Suppressor macrophage (primary cell): Measurements from ENCODE around the gene QRSL1.
"Not testable (repeated sequence)": the region's sequence is repeated elsewhere in the genome, so short reads cannot be mapped to it uniquely, and the experiment has no call there.

Source experiments
- DNase-seq, 4 experiments: peaks; one replicate each; pipeline ENCODE4 v3.0.0-alpha.2; 2020 to 2022

QRSL1 gene

DNA sequence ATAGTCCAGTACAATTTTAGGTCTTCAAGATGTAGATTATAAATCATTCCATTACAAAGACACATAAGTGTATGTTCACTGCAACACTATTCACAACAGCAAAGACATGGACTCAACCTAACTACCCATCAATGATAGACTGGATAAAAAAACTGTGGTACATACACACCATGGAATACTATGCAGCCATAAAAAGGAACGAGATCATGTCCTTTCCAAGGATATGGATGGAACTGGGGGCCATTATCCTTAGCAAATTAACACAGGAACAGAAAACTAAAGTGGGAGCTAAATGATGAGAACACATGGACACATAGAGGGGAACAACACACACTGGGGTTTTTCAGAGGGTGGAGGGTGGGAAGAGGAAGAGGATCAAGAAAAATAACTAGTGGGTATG, 6.3 kb upstream of the QRSL1 start:
- DNase-seq = no peak

DNA sequence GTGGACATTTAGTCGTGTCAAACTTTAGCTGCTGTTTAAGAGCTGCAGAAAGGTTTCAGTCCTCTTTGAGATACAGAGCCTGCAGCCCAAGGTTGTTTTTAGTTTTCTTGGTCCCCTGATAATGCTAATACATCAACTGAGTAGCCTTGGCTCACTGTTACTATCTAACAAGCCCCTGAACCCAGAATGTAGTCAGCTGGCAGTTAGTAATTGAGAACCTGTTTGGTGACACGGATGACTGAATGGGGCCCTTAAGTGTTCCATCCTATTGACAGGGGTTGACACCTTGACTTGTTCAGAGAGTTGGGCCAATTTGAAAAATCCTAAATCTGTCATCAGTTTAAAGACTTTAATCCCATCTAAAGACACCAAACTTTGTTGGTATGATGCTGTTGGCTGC, 2.9 kb upstream of the QRSL1 start:
- DNase-seq = no peak

DNA sequence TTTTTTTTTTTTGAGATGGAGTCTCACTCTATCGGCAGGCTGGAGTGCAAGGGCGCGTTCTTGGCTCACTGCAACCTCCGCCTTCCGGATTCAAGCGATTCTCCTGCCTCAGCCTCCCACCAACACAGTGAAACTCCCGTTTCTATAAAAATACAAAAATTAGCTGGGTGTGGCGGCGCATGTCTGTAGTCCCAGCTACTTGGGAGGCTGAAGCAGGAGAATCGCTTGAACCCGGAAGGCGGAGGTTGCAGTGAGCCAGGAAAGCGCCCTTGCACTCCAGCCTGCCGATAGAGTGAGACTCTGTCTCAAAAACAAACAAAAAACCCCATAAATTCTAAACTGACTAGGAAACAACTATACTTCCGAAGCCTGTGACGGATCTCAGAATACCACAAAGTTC, 1.6 kb upstream of the QRSL1 start:
- not testable (repeated sequence) for DNase-seq

DNA sequence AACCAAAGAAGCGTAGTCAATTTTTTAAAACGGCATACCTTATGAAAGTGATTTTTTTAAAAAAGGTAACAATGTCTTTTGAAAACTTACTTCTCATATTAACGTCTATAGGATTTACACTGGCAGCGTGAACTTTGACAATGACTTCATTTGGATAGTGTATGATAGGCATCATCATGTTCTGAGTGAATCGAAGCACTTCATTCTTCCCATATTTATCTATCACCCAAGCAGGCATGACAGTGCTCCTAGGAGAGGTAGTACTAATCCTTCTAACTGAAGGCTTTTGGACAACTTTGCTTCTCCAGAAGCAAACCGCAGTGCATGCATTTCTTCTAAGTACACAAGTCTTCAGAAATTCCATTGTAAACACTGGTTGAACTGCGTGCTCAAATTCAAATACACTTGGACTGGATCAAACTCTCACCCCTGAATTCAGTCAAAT, 698 bp upstream of the QRSL1 start:
- peak; percentile 3 to 24 (median 16) for DNase-seq

DNA sequence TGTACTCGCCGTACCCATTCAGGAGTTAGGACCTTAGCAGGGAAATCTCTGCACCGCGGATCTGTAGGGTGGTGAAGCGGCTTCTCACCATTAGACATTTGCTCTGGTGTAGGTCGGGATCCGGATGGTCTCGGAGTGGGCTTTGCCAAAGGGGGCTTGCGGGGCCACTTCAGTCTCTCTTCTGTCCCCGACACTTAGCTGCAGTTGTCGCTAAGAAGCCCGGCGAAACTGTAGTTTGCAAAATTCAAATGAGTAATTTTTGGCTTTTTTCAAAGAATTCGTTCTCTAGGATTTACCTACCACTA, 433 bp downstream of the QRSL1 start:
- no peak for DNase-seq

DNA sequence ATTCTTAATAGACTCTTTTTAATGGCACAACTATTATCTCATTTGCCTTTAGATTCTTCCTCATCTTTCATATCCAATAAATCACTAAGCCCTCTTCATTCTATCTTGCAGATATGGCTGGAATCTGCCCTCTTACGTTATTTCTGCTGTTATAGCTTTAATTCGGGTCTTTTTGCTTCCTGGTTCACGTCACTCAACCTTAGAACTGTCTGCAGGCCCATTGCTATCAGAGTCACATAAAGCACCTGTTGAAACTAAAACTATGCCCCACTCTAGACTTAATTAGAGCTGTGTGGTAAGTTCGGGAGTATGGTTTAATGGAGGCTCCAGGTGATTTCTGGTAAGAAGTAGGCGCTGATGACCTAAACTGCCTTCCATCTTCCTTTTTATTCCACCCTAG, 988 bp downstream of the QRSL1 start:
- no peak for DNase-seq

DNA sequence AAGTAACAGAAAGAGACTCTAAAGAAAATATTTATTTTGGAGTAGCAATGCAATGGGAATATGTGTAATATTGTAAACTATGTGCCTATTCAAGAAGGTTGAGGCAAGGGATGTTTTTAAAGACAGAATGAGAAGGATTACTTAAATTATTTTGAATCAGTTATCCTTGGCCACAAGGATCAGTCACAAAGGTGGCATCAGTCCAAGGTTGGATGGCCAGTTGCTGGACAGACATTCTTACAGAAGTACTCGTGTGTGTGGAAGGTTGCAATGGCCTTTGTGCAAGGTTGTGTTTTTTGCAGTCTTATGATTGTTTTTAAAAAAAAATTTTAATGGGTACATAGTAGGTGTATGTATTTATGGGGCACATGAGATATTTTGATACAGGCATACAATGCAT, 2.0 kb downstream of the QRSL1 start:
- no peak for DNase-seq

DNA sequence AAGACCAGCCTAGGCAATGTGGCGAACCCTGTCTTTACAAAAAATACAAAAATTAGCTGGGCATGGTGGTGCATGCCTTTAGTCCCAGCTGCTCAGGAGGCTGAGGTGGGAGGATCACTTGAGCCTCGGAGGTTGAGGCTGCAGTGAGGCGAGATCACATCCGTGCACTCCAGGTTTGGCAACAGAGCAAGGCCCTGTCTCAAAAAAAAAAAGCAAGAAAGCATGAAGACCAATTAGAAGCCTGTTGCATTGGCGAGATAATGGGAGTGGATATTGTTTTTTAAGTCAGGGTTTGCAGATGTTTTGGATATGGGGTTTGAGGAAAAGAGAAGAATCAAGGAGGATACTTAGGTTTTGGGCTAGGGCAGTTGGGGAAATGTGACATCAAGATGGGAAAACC, 5.2 kb downstream of the QRSL1 start:
- no peak for DNase-seq

DNA sequence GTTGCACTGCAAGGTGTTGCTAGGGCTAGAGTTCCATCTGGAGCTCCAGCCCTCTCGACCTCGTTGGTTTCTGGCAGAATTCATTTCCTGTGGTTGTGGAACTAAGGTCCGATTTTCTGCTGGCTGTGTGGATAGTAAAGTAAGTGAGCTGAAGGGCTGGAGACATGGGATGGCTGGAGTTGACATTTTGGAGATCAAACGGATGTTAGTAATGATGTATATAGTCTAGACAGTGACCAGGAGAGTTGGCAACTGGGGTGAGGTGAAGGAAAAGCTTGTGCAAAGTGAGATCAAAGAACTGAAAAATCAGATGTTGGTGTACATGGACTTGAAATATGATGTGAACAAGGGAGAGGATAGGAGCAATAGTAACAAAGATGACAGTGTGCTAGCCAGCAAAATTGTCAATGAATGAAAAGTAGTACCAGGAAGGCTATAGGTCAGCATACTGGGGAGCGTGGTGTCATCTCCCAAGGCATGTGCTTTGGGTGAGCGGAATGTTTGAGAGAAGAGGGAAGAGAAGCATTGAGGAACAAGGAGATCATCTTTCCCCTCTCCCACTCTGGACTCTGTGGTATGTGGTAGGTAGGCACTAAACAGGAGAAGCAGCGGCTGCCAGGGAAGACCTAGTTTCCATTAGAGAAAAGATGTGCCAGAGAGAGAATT, 7.8 kb downstream of the QRSL1 start:
- DNase-seq = peak; percentile 49 to 67 (median 62)

DNA sequence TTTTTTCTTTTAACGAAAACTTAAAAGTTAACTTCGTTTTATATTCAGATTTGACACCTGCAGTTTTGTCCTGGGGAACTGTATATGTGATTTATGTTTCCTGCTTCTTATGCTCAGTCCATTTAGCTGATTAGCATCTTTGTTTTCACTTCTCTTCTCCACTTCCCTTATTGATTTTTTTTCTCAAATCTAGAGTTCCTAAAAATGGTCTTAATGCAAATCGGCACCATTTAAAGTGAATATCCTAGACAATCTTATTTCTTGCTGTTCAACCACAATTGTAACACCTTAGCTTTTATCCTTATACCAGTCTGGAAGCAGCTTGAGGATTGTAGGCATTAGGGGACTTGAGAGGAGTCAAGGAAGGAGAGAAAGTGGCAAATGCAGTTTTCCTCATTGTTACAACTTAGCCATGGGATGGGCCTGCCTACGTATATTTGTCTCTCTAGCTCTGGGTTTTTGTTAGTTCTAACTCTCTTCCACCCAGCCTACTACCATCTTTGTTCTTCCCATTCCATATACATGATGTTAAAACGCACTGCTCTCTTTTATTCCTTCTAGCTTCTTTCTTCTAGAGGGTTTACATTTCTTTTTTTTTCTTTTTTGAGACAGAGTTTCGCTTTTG, 8.5 kb downstream of the QRSL1 start:
- DNase-seq = peak in 2 of 4 experiments; percentile 65 to 69

DNA sequence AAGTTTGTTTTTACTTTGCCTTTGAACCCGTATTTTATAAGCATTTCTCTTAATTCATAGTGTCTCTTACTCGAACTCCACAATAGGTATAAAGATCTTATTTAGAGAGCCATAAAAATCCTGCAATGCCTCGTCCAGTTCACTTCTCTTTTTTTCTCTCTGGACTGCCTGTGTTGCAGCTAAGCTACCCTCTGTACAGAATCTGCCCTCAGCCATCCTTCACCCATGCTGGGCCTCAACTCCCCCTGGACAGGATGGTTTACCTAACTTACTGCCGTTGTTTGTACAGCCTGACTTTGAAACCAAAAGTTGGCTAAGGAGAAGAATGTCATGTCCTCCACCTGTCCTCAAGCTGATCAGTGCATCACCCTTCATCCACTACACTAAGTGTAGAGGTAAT, 10.4 kb downstream of the QRSL1 start:
- peak in 1 of 4 experiments; percentile 16 for DNase-seq

DNA sequence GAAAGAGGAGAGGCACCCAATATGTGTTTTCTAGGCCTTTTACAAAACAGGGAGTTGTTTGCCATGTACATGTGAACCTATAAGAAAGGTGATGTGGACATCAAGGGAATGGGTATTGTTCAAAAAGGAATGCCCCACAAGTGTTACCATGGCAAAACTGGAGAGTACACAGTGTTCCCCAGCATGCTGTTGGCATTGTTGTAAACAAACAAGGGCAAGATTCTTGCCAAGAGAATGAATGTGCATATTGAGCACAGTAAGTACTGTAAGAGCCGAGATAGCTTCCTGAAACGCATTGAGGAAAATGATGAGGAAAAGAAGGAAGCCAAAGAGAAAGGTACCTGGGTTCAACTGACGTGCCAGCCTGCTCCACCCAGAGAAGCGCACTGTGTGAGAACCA, 13.1 kb downstream of the QRSL1 start:
- no peak for DNase-seq

DNA sequence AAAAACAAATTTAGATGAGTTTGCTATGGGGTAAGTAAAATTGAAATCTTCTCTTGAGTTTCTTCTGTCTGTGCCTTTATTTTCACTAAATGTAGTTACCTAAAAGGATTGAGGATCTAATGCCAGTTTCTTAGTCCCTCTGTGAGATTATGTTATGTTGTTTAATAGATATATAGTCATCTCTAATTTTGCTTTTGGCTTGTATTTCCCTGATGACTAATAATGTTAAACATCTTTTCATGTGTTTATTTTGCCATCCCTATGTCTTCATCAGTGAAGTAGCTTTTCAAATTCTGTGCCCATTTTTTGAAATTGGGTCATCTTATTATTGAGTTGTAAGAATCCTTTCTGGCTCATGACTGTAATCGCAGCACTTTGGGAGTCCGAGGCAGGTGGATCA, 13.7 kb downstream of the QRSL1 start:
- DNase-seq = no peak

DNA sequence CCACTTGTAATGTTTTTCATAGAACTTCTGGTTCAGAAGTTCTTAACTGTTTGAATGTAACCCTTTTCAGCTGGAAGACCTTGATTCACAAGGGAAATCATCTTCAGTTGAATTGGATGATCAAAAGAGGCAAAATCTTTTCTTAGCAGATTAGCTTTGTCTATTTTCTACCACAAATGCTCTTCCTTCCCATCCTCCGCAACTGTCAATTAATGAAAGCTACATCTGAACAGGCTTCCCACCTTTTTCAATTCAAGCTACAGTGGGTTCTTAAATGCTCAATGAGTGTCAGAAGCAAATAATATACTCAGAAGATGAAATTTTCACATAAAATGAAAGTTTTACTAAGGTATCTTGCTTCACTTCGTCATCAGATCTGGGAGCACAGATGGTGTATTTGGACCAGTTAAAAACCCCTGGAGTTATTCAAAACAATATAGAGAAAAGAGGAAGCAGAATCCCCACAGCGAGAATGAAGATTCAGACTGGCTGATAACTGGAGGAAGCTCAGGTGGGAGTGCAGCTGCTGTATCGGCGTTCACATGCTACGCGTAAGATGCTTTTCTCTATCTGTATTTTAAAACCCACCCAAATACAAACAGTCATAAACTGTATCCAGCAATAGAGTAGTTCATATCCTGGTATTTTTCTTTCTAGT, 19.4 kb downstream of the QRSL1 start:
- DNase-seq = no peak

DNA sequence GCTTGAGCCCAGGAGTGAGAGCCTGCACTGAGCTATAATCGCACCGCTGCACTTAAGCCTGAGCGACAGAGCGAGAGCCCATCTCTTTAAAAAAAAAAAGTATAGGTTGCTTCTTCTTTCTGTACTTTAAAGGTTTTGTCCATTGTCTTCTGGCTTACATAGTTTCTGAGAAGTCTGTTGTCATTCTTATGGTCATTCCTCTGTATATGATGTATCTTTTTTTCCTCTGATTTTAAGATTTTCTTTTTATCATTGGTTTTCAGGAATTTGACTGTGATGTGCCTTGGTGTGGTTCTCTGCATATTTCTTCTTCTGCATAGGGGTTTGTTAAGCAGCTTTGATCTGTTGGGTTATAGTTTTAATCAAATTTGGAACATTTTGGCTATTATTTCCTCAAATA, 29.1 kb downstream of the QRSL1 start:
- no peak for DNase-seq

DNA sequence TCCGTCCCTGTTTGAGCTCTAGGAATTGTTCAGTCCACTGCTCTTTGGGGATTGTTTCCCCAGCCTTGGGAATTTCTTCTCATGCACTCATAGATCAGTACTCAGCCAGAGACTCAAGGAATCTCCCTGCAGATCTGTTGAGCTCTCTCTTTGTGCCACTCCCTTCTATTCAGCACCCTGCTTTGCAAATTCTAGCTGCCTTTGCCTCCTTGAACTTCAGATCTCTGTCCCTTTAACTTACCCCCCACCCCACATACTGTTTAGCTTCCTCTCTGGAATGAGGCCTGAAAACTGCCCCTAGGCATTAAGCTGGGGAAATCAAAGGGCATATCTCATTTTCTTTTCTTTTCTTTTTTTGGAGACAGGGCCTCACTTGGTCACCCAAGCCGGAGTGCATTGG, 30.5 kb downstream of the QRSL1 start:
- DNase-seq = no peak

DNA sequence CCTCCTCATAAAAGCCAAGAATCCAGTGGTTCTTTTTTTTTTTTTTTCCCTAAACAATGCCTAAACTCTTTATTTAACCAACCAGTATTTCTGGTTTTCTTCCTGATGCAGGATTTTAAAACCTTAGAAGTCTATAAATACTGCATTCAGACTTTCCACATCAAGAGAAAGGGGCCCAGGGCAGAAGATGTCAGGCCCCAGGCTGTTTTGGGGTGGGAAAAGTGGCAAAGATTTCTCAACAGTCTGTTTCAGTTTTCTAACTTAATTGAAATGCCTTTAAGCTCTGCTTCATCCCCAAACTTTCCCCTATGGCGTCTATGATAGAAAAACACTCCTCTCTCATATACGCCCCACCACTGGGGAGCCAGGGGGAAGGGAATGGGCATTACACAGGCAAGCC, 33.1 kb downstream of the QRSL1 start:
- no peak for DNase-seq

DNA sequence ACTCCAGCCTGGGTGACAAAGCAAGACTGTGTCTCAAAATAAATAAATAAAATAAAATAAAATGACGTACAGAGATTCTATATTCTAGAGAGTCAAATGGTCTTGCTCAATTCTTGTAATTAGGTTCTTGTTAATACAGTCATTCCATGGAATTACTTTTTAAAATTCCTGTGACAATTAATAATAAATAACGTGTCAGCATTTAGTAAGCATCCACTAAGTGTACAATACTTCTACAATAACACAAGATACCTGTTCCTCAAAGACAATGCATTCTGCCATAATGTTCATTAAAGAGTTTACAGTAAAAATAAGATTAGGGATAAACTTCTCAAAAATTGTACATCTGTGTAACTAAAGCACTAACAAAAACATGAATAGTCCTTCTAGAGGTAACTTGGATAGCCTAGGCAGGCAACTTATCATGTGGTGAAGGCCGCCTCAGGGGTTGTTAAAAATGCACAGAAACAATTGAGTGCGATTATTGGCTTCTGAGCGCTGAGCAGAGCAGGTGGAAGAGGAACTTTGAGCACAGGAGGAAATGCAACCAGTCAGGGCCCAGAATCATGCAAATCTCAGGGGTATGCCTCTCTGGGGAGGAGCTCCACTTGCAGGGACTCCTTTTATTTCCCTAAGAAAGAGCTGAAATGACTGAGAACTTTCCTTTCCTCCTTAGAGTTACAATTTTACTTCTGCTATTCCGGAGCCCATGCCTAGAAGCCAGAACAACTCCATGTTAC, 37.1 kb downstream of the QRSL1 start:
- DNase-seq = peak; percentile 5 to 43 (median 24)

DNA sequence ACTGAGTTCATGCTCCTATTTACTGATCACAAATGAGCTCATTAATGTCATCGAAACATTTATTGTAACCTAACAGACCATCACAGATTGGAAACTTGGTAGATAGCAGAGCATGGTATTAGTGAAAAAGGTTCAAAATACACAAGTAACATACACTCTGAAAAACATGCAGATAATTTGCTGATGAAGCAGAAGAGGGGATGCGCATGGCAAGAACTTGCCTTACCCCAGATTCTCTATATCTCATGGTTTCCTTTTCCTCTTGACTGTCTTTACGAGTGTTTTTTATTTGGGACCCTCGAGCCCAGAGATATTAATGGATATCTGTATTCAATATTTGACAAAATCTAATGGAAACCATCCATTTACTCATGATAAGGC, 37.6 kb downstream of the QRSL1 start:
- no peak for DNase-seq

DNA sequence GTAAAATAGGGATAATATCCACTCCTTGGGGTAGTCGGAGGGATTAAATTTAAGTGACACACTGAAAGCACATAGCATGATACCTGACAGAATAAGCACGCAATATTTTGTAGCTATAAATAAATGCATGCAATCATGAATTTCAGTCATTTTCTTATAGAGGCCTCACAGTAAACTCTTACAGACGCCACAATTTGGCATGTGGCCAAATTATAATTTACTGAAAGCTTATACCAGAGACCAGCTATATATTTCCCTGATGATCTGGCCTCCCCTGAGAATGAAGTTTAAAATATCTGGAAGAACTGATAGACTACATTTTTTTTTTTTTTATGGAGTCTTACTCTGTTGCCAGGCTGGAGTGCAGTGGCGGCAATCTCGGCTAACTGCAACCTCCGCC, 40.9 kb downstream of the QRSL1 start:
- no peak for DNase-seq

DNA sequence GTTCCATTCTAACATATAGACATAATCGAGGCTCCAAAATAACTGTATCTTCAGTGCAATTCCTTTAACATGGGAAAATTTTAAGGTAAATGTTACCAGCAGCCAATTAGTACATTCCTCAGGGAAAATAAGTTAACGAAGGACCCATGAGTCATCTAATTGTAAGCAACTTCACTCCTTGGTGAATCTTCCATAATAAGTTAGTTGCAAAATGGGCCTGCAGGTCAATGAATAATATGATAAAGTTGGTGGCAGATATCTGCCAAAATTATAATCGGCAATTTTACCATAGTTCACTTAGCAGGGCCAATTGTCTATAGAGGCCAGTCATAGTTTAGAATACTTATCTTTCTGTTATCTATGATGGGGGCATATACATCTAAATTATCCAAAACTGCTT, 42.3 kb downstream of the QRSL1 start:
- no peak for DNase-seq

DNA sequence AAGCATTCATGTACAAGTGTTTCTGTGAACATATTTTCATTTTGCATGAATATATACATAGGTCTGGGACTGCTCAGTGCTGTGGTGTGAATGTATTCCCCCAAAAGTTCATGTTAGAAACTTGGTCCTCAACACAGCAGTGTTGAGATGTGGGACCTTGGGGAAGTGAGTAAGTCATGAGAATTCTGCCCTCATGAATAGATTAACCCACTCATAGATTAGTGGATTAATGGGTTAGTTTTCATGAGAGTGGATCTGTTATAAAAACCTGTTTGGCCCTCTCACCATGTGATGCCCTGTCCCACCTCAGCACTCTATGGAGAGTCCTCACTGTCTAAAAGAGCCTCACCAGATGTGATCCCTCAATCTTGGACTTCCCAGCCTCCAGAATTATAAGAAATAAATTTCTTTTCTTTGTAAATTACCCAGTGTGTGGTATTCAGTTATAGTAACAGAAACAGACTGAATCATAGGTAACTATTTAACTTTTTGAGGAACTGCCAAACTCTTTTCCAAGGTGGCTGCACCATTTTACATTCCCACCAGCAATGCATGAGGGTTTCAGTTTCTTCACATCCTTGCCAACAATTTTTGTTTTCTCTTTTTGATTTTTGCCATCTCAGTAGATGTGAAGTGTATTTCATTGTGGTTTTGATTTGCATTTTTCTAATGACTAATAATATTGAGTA, 45.3 kb downstream of the QRSL1 start:
- DNase-seq = no peak

DNA sequence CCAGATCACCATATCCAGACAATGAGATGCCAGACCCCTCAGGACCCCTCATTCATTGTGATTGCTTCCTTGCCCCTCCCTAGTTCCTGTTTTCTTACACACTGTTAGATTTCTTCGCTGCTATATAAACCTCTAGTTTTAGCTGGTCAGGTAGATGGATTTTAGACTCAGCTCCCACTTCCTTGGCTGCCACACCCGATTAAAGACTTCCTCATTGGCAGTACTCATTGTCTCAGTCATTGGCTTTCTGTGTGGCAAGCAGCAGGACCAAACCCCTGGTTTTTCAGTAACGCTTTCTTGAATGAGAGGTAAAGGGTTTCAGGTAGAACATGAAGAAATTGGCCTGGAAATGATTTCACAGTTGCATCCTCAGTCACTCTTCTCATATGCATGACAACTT, 47.9 kb downstream of the QRSL1 start:
- DNase-seq = no peak
